Neuron (in vitro differentiated cells): ENCODE data around the gene GLYATL3.

Source experiments
- H2AFZ ChIP-seq: one replicate; pipeline ENCODE4 v1.6.1; 2013; ENCODE audit warnings: low read depth, mild to moderate bottlenecking, inconsistent platforms, low read length, moderate library complexity
- H3K27me3 ChIP-seq: one replicate; pipeline ENCODE4 v1.6.1; 2013; ENCODE audit warnings: low read length; ENCODE audit not compliant: insufficient read depth
- H3K36me3 ChIP-seq: one replicate; pipeline ENCODE4 v1.6.1; 2013; ENCODE audit warnings: low read length; ENCODE audit not compliant: insufficient read depth
- H3K4me1 ChIP-seq: one replicate; pipeline ENCODE4 v1.6.1; 2013; ENCODE audit warnings: low read length; ENCODE audit not compliant: insufficient read depth
- H3K4me3 ChIP-seq: 2 replicates; pipeline ENCODE4 v1.5.1; 2013; ENCODE audit warnings: mild to moderate bottlenecking, low read length, moderate library complexity
- H3K9me3 ChIP-seq: one replicate; pipeline ENCODE4 v1.6.1; 2013; ENCODE audit warnings: low read length

The GLYATL3 gene

DNA sequence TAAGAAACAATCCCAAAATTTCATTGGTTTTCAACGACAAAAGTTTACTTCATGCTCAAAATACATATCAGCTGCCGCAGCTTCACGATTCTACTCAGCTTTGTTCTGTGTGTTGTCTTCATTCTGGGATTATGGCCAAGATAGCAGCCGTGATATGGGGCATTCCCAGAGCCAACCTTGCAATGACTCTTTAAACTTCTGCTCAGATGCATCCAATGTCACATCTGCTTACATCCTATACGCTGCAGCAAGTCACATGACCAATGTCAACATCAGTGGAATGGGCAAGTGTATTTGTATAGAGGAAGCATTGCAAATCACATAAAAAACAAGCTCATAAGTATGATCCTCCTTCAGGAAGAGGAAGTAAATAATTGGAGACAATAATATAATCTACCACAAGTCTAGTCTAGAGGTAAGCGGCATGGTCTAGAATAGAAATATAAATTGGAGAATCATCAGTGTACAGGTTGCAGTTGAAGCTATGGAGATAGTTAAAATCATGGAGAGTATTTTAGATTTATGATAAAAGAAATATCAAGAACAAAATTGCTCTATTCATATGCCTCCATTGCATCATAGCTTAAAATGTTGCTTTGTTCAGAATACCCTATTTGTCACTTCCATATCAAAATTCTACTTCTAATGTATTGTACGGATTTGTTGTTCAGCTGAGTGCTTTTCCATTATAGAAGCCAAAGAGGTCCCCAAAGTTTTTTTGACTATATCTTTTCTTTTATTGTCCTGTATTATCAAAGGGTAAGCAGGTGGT is 43.5 kb downstream of the GLYATL3 start:
- no peak overlapping the region for H3K4me3 ChIP-seq
- H2AFZ ChIP-seq, result no peak overlapping the region
- H3K36me3 ChIP-seq, result no peaks in the 10 kb centered on the region
- H3K9me3 ChIP-seq, result no peaks in the 10 kb centered on the region
- peaks cover 4% of the 10 kb centered on the region for H3K27me3 ChIP-seq
- H3K4me1 ChIP-seq, result no peaks in the 10 kb centered on the region

DNA sequence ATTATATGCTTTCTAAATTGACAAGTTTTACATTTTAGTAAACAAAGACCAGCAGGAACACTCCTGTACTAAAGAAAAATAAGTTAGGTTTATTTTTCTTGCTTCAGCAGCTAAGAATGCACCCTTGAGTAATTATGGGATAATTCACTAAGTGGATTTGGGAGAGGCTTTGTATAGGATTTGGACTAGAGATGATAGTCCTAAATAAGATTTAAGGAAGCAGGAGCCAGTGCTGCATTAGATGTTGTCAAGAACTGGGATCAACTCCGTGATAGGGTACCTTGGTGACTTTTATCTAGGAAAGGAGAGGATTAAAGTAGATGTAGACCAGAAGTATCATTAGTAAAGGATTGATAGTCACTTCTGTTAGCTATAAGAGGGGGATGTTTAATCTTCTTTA is 46.6 kb downstream of the GLYATL3 start:
- Histone ChIP-seq H3K4me3 (no peak overlapping the region), H3K27me3 (peaks cover 25% of the 10 kb centered on the region), H3K4me1 (no peaks in the 10 kb centered on the region), H3K9me3 (no peaks in the 10 kb centered on the region), H2AFZ (no peak overlapping the region), H3K36me3 (no peaks in the 10 kb centered on the region)

DNA sequence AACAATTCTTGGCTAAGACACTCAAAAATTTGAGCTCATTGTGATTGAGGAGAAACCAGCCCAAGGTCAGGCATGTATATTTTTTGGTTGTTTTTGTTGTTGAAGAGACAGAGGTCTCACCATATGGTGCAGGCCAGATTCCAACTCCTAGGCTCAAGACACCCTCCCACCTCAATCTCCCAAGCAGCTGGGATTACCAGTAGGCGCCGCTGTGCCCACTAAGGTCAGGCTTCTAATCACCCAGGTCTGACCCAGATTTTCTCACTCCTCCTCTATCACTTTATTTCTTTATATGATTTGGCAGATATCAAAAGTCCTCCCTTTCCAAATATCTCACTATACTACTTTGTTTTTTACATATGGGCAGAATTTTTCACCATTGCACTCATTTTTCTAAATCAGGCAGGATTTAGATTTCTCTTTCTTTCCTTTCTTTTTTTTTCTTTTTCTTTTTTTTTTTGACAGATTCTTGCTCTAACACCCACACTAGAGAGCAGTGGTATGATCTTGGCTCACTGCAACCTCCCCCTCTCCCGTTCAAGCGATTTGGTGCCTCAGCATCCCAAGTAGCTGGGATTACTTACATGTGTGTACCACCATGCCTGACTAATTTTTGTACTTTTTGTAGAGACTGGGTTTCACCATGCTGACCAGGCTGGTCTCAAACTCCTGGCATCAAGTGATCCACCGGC is 49.0 kb downstream of the GLYATL3 start:
- Histone ChIP-seq H3K4me3 (no peak overlapping the region), H3K27me3 (peaks cover 46% of the 10 kb centered on the region), H3K9me3 (no peaks in the 10 kb centered on the region), H3K4me1 (no peaks in the 10 kb centered on the region), H2AFZ (no peak overlapping the region), H3K36me3 (no peaks in the 10 kb centered on the region)

DNA sequence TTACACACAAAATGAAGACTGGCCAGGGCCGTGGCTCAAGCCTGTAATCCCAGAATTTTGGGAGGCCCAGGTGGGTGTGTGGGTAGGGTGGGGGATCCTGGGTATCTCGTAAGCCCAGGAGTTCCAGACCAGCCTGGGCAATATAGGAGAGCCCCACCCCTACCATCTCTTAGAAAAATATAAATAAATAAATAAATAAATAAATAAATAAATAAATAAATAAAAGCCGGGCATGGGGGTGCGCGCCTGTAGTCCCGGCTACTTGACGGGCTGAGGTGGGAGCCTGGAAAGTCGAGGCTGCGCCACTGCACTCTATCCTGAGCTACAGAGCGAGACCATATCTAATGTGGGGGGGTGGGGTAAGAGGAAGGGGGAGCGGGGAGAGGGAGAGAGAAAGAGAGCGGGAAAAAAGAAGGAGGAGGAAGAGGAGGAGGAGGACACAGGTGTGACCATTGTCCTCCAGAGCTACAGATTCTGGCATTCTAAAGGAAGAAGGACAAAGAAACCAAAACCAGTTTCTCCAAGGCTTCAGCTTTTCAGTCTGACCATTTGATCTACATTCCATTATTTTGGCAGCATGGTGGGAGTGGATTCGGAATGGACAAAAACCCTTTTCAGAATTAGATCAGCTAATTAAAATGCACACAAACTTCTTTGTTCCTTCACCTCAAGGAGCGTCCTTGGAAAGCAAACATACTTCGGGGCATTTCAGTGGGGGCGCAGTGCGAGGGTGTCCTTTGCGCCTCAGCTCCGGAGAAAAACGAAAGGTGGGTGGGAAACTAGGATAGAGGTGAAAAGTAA is 50.2 kb downstream of the GLYATL3 start:
- Histone ChIP-seq H3K4me1 (no peaks in the 10 kb centered on the region), H3K9me3 (no peaks in the 10 kb centered on the region), H2AFZ (no peak overlapping the region), H3K36me3 (no peaks in the 10 kb centered on the region), H3K27me3 (peaks cover 46% of the 10 kb centered on the region), H3K4me3 (no peak overlapping the region)

DNA sequence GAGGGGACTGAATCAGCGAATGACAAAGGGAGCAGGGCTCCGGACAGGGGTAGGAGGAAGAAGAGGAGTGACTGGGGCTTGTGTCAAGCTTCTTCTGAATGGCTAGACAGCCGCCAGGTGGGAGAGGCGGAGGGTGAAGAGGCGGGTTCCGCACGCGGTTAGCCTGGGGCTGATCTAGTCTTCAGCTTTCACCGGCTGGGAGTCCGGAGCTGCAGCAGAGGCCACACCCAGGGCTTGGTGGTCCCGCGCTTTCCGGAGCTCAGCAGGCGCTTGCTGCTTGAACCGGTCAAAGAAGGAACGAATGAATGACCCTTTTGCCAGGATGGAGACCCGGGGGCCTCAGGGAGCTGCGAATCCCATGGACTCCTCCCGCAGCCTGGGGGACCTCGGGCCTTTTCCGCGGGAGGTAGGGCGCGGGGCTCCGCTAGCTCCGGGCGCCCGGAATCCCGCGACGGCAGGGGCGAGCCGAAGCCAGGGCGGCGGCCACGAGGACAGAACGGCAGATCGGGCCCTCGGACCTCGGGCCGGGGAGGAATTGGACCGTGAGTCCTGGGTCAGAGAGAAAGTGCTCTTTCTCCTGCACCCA is 50.9 kb downstream of the GLYATL3 start, which contains the start of gene C6orf141:
C6orf141 (plus strand) TSS at position 177 of the 586 bp plus-strand sequence; CDS start at position 302, 125 bp downstream.
- no peak within 1 kb of the TSS for H3K4me3 ChIP-seq
- no peaks in the 10 kb centered on the region for H3K9me3 ChIP-seq
- H3K4me1 ChIP-seq, result no peaks in the 10 kb centered on the region
- peaks cover 46% of the 10 kb centered on the region for H3K27me3 ChIP-seq
- H3K36me3 ChIP-seq, result no peaks in the 10 kb centered on the region
- no peak within 1 kb of the TSS for H2AFZ ChIP-seq

DNA sequence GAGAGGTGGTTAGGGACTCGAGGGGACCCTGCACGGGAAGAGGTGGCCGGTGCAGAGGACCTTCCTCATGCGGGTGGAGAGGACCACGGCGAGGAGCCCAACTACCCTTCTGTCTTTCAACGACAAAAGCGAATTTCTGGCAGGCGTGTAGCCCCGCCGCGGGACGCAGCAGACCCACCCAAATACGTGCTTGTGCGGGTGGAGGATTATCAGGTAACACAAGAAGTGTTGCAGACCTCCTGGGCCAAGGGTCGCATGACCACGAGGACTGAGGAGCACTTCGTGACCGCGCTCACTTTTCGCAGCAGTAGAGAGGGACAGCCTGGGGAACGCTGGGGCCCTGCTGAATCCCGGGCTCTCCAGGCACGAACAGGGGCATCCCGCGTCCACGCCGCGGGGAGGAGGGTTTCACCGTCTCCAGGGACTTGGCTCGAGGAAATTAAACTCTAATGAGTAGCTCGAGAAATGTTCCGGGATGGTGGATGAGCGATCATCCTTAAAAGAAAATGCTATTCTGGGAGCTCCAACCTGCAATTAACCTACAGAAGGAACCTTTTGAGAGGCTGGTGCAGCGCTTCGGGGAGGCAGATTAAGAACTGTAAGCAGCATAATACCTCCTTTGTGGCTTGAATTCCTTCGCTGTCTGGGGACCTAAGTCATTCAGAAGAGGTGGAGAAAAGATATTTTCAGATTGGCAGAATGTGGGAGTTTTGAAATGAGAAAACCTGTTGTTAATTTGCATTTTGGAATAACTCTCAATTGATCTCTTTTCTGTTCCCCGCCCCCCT is 51.5 kb downstream of the GLYATL3 start:
- Histone ChIP-seq H3K27me3 (peaks cover 46% of the 10 kb centered on the region), H3K4me3 (no peak overlapping the region), H3K9me3 (no peaks in the 10 kb centered on the region), H3K36me3 (no peaks in the 10 kb centered on the region), H2AFZ (no peak overlapping the region), H3K4me1 (no peaks in the 10 kb centered on the region)

DNA sequence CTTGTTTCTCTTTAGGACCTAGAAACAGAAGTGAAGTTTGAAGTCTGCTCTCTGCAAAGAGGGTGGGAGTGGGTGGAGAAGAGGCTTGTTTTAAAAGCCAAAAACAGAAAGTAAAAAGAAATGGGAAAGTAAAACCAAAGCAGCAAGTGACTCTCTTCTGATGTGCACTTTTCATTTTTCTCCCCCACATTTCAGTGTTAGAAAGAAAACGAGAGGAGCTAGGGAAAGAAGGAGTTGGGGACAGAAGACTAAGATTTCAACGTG is 52.1 kb downstream of the GLYATL3 start:
- Histone ChIP-seq H3K36me3 (no peaks in the 10 kb centered on the region), H3K4me3 (no peak overlapping the region), H3K9me3 (no peaks in the 10 kb centered on the region), H3K27me3 (peaks cover 46% of the 10 kb centered on the region), H3K4me1 (no peaks in the 10 kb centered on the region), H2AFZ (no peak overlapping the region)

DNA sequence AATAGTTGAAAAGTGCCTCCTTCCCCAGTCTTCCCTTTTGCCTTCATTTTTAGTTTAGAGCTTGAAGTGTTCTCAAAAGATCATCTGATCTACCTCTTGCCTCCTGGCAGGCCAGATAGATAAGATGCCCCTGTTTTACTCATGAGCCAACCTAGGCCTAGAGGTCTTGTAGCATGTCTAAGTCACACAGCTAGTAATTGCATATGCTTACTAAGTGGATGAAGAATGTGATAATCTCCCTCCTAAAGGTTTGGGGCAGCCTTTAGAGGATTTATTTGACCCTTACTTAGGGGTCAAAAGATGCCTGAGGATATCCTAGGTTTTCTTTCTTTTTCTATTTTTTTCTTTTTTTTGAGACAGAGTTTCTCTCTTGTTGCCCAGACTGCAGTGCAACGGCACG is 52.9 kb downstream of the GLYATL3 start:
- Histone ChIP-seq H3K27me3 (peaks cover 44% of the 10 kb centered on the region), H3K9me3 (no peaks in the 10 kb centered on the region), H3K4me1 (no peaks in the 10 kb centered on the region), H3K4me3 (no peak overlapping the region), H3K36me3 (no peaks in the 10 kb centered on the region), H2AFZ (no peak overlapping the region)

DNA sequence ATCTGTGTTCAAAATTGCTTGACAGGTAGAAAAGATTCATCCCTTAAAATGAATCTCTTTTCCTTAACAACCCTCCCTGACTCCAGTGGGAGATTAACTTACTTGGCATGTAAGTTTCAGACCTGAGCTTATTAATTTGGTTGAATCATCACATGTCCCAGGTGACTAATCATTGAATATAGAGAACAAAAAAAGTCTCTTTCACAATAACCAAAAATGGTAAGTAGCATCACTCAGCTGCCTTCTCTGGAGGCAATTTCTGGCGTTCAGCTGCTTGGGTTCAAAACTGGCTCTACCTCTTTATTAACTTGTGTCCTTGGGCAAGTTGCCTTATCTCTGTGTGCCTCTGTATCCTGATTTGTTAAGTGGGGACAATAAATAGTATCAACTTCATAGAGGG is 53.7 kb downstream of the GLYATL3 start:
- Histone ChIP-seq H3K36me3 (no peaks in the 10 kb centered on the region), H3K4me3 (no peak overlapping the region), H3K27me3 (peaks cover 42% of the 10 kb centered on the region), H3K9me3 (no peaks in the 10 kb centered on the region), H3K4me1 (no peaks in the 10 kb centered on the region), H2AFZ (no peak overlapping the region)

DNA sequence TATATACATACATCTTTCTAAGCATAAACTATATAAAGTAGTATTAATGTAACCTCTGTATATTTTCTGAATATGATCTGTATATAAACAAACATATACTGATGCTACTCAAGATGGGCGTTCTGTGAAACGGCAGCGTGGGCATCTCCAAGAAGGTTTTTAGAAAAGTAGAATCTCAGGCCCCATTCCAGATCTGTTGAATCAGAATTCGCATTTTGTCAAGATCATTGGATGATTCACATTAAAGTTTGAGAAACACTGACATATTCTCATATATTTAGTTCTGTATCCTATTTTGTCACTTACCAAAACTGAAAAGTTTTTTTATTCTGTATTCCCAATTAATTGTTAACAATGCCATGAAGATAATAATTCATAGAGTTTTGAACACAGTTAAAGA is 56.2 kb downstream of the GLYATL3 start:
- H2AFZ ChIP-seq, result no peak overlapping the region
- no peak overlapping the region for H3K4me3 ChIP-seq
- H3K4me1 ChIP-seq, result no peaks in the 10 kb centered on the region
- no peaks in the 10 kb centered on the region for H3K9me3 ChIP-seq
- H3K36me3 ChIP-seq, result no peaks in the 10 kb centered on the region
- peaks cover 25% of the 10 kb centered on the region for H3K27me3 ChIP-seq

DNA sequence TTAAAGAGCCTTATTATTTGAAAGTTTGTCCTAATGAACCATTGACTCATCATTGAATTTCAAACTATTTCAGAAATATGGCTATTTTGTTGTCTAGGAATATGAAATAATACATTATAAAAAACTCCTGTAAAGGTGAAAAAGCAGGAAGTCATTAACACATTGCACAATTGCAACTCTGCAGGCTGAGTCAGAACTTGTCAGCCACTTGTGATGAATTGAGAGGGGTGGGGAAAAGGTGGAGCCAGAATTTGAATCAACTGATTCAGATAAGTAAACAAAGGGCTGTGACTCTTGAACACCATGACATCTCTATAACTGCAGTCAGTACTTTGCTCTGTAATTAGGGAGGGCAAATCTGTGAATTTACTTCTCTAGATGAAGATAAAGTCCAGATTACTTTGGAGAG is 56.7 kb downstream of the GLYATL3 start:
- Histone ChIP-seq H3K36me3 (no peaks in the 10 kb centered on the region), H3K4me3 (no peak overlapping the region), H3K4me1 (no peaks in the 10 kb centered on the region), H2AFZ (no peak overlapping the region), H3K9me3 (no peaks in the 10 kb centered on the region), H3K27me3 (peaks cover 20% of the 10 kb centered on the region)

DNA sequence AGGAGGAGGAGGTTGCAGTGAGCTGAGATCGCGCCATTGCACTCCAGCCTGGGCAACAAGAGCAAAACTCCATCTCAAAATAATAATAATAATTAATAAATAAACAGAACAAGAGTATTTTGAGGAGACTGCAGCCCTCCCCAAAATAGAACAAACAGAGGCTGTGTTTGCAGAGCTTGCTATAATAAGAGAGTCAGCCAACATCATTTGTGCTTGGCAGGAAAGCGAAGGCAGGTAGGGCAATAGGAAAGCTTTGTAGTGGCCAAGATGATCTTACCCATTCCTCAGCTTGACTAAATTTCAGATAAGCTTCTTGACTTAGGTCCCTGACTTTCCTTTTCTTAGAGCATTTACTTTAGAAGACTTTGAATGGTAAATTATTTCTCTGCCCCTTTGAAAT is 57.5 kb downstream of the GLYATL3 start:
- Histone ChIP-seq H2AFZ (no peak overlapping the region), H3K4me3 (no peak overlapping the region), H3K9me3 (no peaks in the 10 kb centered on the region), H3K4me1 (no peaks in the 10 kb centered on the region), H3K36me3 (no peaks in the 10 kb centered on the region), H3K27me3 (peaks cover 14% of the 10 kb centered on the region)
